Activated CD4-positive, alpha-beta T cell treated with anti-CD3 and anti-CD28 coated beads, Interleukin-2, amount 50 U/mL, for 4 hours (primary cell): ENCODE data around the gene CDC40.

Experiments used
- DNase-seq, 2 experiments: peaks; one replicate each; pipeline ENCODE4 v3.0.0-alpha.2; 2020

CDC40 gene

DNA sequence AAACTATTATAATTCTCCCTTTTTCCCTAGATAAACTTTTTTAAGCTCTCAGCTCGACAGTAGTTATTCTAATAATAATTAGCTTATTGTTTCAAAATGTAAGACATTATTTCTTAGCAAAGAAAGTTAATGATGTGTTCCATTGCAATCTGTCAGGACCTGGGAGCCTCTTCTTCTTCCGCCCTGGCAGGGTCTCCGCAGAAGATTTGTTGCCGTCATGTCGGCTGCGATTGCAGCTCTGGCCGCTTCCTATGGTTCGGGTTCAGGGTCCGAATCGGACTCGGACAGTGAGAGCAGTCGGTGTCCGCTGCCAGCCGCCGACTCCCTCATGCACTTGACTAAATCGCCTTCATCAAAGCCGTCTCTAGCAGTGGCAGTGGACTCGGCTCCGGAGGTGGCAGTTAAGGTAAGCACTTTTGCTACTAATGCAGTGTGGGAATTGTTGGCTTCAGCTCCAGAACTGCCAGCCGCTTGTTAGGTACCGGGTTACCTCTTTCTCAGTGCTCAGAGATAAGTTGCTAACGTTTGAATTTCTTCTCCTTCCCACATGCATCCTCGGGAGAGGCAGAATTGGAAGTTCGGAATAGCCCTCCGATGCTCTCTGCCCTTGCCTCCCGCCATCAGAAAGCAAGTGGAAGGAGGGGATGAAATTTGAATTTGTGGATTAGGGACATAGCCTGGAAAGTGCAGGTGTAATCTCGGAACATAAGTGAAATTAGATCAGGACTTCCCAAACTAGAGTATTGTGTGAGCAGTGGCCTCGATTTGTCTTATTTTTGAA is at the start of gene CDC40:
CDC40 (plus strand) TSS at position 200 of the 781 bp plus-strand sequence; CDS start at position 218, 18 bp downstream.
- DNase-seq, result peak; percentile 36 to 43

DNA sequence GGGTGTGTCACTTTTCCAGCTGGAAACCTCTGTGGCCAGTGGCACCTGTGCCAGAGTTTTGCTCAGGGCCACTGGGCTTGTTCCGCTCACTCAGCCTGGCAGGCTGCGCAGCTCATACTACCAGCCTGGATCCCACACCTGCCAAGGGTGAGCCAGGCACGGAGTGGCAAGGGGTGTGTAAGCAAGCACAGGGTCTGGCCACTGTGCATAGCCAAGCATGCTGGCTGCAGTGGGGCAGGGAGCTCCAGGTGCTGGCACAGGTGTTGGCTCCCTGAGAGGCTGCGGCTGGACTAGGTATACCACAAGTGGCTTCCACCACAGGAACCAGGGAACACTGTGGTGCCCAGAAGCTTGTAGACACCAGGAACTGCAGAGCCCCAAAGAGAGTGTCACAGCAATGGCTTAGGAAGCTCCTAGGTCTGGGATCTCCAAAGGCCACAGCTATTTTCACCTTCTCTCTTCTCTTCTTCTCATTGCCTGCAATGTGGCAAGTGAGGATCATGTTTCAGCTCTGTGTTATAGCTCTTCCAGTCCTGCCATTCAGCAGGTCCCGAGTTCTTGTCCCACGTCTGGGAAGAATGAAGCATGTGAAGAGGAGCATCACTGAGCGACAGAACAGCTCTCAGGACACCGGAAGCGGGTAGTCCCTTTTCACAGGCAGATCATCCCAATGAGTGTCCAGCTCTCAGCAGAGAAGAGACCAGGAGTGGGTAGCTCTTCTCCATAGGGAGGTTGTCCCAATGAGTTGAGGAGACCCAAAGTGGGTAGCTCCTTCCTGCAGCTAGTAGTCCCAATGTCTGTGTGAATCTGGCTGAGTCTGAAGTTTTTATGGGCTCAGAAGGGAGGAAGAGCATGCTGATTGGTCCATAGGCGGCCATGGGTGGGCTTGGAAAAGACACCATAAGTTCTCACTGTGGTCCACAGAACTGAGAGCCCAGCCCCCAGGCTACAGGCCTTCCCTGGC is 42.0 kb upstream of the CDC40 start:
- no peak for DNase-seq

DNA sequence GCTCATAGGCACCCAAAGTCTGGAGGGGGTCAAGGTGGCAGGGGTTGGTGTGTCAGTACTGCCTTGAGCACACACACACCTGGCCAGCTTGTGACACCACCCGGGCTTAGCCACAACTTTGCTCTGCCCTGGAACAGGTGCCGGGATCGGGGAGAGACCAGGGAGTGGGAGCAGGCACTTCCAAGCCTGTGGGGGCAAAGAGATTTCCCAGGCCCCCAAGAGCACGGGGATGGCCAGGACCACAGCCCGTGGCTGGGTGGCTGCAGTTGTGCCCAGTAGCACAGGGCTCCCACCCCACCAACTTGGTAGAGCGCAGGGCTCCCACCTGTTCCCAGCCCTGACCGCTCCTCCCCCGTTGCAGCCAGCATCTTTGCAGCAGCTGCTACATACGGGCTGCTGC is 41.2 kb upstream of the CDC40 start:
- DNase-seq, result no peak

DNA sequence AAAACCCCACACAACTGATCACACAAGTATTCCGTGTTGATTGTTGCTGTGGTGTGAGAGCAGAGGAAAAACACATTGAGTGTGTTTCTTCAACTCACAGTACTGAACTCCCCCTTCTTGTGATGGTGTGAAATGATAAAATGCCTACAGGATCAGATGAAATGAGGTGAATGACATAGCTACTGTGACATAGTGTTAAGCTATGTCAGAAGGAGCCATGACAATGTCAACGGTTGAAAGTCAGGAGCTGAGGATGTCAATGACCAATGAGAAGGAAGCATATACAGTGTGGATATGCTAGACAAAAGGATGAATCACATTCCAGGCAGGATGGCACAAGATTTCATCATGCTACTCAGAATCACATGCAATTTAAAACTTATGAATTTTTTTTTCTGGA is 39.6 kb upstream of the CDC40 start:
- DNase-seq, result no peak

DNA sequence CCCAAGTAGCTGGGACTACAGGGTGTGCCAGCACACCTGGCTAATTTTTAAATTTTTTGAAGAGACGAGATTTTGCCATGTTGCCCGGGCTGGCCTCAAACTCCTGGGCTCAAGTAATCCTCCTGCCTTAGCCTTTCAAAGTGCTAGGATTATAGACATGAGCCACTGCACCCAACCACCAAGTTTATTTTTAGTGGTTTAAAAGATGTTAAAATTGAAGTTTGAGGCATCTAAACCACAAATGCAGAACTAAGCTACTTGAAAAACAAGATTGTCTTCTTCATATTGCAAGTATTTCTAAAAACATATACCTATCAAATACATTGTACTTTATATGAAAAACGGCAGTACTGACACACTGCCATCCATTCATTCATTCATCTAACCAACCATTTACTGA is 32.4 kb upstream of the CDC40 start:
- no peak for DNase-seq

DNA sequence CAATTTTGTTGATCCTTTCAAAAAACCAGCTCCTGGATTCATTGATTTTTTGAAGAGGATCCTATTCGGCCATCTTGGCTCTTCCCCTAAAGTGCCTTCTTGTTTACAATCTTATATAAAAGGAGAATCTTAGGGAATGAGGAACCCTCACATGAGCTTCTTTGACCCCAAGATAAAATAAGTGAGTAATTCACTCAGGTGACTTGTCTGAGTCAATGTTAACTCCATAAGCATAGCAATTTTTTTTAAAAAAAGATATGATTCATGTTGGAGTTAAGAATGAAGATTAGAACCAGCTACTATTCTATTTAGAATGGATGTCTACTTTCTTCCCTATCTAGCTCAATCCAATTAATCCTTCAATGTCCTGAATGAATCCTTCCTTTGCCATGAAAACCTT is 21.7 kb upstream of the CDC40 start:
- no peak for DNase-seq

DNA sequence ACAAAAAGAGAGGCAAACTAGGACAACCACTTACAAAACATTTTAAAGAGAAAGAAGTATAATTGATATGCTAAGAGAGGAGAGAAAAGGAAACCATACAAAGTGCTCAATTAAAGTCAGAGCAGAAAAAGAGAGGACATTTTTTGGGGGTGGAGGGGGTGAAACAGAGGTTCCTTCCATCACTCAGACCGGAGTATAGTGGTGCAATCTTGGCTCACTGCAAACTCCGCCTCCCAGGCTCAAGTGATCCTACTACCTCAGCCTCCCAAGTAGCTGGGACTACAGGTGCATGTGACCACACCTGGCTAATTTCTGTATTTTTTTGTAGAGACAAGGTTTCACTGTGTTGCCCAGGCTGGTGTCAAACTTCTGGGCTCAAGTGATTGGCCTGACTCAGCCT is 10.1 kb upstream of the CDC40 start:
- DNase-seq, result no peak

DNA sequence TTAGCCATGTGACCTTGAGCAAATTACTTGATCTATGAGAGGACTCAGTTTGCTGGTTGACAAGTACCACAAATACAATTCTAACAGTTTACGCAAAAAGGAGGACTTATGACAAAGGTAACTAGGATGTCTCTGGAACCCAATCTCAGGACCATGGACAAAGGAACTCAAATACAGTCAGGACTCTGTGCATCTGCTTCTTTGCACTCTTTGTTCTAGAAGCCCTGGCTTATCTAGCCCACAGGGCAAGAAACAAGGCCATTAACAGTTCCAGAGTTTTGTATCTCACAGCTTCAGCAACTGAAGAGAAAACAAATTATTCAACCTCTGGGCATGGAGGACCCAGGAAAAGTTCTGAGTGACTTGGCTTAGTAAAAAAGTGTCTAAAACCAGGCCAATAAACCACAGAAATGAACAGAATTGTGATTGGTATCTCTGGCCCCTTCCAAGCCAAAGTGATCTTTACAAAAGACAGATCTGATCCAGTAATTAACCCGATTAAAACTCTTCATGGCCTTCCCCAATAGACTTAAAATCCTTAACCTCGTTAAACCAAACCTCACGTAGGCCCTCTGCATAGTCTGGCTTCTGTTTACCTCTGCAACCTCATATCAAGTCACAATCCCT is 6.6 kb upstream of the CDC40 start:
- DNase-seq, result no peak

DNA sequence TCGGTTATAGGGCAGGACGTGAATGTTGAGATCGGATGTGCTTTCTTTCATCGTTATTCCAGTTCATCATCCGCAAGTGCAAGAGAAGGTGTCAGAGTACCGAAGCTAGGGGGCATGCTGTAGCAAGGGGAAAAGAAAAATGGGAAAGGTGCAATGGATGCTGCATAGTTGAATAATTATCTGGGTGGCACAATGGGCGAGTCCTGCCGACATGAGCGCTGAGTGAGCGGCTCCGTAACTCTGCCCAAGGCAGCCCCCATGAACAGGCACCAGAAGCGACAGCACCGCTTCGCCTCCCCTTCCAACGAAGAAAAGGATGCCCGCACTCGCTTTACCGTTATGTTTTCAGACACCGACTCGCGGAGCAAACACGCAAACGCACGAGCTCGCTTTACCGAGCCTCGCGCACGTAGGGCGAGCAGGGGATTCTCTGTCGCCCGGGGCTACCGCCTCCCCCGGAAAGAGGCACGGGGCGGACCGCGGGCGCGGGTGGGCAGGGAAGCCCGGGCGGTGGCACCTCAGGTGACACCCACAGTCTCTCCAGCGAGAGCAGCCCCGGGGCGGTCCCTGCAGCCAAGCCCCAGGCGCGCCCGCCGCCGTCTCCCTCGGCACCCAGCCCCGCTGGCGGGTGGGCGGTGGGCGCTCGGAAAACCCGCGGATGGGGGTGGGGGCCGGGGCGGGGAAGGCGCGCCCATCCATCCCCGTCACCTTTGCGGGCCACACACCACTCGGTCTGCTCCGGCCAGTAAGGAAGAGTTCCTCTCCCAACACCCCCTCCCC is 1.4 kb upstream of the CDC40 start:
- DNase-seq, result peak; percentile 51 to 63

DNA sequence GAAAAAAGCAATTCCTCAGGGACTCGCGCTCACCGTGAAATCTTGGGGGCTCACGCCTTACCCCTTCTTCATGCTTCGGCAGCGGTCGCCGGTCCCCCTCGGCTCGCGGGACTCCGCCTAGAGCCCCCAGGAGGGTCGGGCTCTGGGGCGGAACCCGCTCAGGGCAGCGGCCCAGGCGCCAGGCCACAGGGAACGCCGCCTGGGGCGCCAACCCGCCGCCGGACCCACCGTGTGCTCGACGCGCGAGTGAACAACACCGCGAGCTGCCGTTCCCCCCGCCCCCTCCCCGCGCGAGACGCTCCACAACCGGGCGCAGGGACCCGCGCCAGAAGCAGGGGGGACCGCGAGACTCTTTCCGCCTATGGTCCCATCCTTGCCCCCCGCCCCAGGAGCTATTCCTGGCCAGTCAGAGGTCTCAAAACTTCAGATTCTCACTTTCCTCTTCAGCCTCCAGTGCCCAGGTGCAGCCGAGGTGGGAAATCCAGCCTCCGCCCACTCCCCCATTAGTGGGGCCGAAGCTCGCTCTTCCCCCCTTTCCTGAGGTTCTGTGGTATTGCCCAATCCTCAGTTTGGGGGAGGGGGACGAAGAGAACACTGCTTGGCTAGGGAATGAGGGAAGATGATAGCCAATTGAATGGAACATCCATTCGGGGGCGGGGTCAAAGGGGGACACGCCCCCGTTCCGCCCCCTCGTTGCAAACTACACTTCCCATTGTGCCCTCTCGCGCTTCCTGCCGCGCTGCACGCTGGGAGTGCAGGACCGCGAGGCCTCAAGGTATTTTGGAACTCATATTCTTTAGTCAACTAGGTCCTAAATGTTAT is 610 bp upstream of the CDC40 start, which contains the start of gene WASF1:
WASF1 (minus strand) TSS at position 265 of the 822 bp plus-strand sequence. CDS start 52,069 bp downstream, outside the sequence.
- peak; percentile 81 to 85 for DNase-seq

DNA sequence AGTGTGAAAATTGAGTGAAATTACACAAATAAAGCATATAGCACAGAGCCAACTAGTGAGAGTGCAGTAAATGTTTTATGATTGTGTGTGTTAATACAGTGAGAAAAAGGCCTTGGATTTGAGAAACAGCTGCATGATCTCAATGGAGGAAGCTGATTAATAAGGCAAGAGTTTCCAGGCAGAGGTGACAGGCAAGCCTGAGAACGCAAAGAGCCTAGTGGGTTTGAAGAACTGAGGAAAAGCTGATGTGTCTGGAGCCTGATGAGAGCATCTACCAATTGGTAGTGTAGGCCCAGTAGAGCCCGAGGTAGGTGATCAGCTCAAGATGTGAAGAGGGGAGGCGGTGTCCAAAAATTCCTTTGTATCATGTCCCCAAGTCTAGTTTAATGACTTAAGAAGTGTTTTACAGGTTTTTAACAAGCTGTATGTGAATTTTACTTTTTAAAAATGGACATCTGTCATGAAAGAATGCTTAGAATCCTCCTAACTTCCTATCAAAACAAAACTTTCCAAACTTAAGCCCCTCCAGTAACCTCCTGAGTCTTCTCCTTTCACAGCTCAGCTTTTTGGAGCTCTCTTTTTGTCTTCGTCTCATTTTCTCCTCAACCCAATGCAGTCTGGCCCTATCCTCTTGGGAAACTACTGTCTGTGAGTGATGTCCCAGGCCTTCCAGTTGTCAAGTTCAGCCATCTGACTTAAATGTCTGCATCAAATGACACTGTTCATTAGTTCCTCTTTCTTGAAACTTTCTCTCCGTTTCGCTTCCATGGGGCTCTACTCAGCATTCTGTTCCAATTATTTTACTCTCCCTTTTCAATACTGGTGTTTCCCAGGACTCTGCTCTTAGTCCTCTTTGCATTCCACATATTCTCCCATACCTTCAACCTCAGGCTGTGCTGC is 1.2 kb downstream of the CDC40 start:
- no peak for DNase-seq

DNA sequence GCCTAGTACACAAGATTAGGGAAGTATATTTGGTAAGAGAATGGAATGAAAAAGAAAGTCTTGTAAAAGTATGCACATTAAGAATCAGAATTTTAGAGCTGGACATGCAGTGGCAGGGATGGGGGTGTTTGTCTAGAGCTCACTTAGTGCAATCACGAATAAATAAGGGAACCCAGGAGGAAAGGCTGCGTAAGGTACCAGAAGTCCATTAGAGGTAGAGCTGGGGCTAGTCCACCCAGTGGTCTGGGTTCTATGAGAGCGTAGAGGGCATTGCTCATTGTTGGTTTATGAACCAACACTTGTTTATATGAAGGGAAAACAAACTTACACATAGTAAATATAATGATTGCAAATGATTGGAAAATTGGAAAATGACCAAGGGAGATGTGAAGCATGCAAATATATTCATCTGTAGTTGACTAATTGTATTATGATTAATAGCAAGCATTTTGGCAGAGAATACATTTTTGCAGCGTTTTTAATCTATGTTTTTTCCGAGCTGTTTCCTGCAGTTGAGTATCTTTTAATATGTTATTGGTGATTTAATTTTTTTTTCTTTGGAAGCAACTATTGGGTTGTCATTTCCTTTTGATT is 3.2 kb downstream of the CDC40 start:
- no peak for DNase-seq

DNA sequence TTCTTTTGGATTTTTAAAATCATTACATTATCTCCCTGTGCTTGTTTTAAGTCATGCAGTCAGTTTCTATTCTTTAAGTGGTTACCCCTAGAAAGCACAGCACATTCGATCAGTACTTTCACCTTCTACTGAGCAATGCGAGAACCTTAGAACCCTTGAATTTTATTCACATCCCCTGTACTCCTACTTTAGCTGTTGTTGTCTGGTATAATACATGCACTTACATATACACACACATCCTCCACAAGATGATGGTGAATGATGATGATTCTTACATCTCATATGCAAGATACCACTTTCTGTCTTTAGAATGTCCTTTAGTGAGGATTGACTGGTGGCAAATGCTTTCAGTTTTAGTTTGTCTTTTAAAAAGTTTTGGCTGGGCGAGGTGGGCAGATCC is 5.7 kb downstream of the CDC40 start:
- DNase-seq, result no peak

DNA sequence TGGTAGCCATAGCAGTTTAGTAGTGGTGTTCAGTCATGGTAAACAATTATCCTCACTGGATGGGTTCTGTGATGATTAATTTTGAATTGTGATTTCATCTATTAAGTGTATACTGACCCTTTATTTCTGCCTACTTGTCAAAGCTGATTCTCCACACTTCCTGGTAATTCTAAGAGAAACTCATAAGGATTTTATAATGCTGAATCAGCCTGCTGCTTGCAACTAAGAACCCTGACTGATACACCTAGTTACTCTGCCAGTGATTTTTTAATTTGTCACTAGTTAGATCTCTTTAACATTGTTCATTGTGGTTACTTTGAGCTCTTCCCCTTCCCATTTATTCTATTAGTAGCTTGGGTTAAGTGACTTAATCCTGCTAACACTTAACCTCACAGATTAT is 8.6 kb downstream of the CDC40 start:
- DNase-seq, result no peak

DNA sequence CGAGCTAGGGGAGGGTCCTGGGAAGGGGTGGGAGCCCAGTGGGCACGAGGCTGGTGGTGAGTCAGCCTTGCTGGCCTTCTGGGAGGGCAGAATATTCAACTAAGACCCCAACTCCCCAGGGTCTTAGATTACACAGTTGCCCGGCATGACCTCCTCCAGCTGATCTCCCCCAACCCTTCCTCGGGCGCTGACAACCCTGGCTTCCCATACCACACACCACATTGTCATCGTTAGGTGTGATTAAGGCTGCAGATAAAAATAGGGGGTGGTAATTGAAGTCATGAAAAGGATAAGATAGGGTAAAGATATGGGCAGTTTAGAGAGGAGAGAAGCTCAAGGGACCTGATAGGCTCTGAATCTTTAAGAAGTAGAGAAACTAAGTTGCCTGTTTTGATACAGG is 10.5 kb downstream of the CDC40 start:
- DNase-seq, result no peak

DNA sequence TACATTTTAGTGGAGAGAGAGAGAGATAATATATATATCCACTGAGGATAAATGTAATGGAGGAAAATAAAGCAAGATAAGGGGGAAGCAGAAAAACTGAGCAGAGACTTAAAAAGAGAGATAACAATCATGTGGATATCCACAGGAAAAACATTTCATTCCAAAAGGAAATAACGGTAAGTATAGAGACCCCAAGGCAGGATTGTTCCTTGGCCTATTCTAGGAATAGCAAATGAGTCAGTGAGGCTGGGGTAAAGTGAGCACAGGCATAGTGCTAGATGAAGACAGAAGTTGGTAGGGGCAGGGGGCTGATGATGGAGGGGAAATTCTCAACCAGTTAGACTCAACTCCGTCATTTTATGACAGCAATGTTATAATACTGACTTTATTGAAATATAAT is 11.2 kb downstream of the CDC40 start:
- DNase-seq, result no peak

DNA sequence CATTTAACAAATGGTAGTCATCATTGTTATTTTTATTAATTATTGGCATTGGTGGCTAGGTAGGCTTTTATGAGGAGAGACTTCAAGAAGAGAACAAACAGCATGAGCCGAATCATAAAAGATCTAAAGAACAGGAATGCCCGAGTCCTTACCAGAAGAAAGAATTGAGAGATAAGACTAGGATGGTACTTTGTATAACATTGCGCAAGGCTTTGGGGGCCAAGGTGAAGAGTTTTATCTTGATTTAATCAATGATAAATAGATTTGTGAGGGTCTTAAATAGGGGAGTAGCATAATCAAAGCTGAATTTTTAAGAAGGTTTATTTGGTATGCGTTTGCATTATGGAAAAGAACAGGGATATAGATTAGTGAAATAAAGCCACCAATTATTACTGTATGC is 15.4 kb downstream of the CDC40 start:
- no peak for DNase-seq

DNA sequence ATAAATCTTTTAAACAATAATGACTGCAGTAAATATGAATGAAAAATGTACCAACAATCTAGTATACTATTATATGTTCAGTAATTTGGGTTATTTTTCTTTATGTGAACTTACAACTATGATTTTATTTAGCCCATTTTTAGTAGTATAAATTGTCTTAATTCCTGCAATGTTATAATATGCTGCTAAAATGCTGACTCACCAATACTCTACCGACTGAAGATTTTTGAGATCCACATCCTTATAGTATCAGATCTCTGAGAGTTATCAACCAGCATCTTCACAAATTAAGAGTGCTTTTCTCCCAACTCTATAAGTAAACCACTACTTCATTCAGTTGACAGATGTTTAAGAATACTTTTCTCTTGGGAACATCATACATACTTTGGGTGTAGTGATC is 16.6 kb downstream of the CDC40 start:
- DNase-seq, result no peak

DNA sequence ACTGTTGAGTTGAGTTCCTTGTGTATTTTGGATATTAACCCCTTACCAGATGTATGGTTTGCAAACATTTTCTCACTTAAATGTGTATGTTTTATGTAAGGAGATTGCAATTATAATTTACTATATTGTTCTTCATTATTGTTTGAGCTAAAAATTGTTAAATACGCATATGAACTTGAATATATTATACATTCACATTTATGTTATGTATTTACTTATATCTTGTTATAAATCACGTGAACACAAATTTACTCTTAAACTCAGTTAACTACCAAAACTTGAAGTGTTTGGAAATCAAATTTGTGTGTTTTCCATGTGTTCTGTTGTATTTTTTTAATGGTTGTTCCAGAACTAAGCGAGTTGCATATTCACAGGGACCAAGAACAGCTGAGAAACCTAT is 18.3 kb downstream of the CDC40 start:
- no peak for DNase-seq
